ACC112 (cell line): ENCODE measurements around the gene EPHB1.

ENCODE experiments used
- H2AFZ ChIP-seq: fragments of 200-600 bp; sonication (generic); one replicate; pipeline ENCODE4 v1.6.0; 2017; ENCODE audit warnings: antibody characterized with exemption, low read length; ENCODE audit not compliant: unreplicated experiment
- H3K27ac ChIP-seq: fragments of 200-600 bp; sonication (generic); 2 replicates; pipeline ENCODE4 v1.5.1; 2014; ENCODE audit warnings: low read depth, mild to moderate bottlenecking, antibody characterized with exemption, low read length, moderate library complexity
- H3K27me3 ChIP-seq: fragments of 200-600 bp; sonication (generic); 2 replicates; pipeline ENCODE4 v1.6.1; 2014; ENCODE audit warnings: mild to moderate bottlenecking, antibody characterized with exemption, low read length, moderate library complexity, mixed read lengths; ENCODE audit not compliant: insufficient read depth
- H3K36me3 ChIP-seq: fragments of 200-600 bp; sonication (generic); 2 replicates; pipeline ENCODE4 v1.6.1; 2016; ENCODE audit warnings: mild to moderate bottlenecking, antibody characterized with exemption, low read length, moderate library complexity, mixed read lengths; ENCODE audit not compliant: insufficient read depth
- H3K4me1 ChIP-seq: fragments of 200-600 bp; sonication (generic); one replicate; pipeline ENCODE4 v1.6.1; 2016; ENCODE audit warnings: low read length, mixed read lengths; ENCODE audit not compliant: insufficient read depth, unreplicated experiment, control insufficient read depth
- H3K4me3 ChIP-seq: fragments of 200-600 bp; sonication (generic); 2 replicates; pipeline ENCODE4 v1.5.1; 2014; ENCODE audit warnings: mild to moderate bottlenecking, low read depth, low read length
- H3K79me2 ChIP-seq: fragments of 200-600 bp; sonication (generic); one replicate; pipeline ENCODE4 v1.6.0; 2016; ENCODE audit warnings: low read length; ENCODE audit not compliant: control insufficient read depth, unreplicated experiment, insufficient read depth

EPHB1 gene

GRCh38 chr3:134809427-134810051 lies 14.5 kb downstream of the EPHB1 start:
- Histone ChIP-seq H3K36me3 (no peaks in the 10 kb centered on the region), H2AFZ (no peak overlapping the region), H3K27ac (no peak overlapping the region), H3K4me1 (no peaks in the 10 kb centered on the region), H3K4me3 (no peak overlapping the region), H3K79me2 (no peaks in the 10 kb centered on the region), H3K27me3 (peaks cover 11% of the 10 kb centered on the region; the same call in 1 of the 2 replicates)

GRCh38 chr3:134810052-134810435 lies 15.0 kb downstream of the EPHB1 start:
- H2AFZ ChIP-seq: no peak overlapping the region
- H3K36me3 ChIP-seq: no peaks in the 10 kb centered on the region
- H3K27me3 ChIP-seq: peaks cover 11% of the 10 kb centered on the region; the same call in 1 of the 2 replicates
- no peaks in the 10 kb centered on the region for H3K79me2 ChIP-seq
- no peak overlapping the region for H3K4me3 ChIP-seq
- H3K4me1 ChIP-seq: no peaks in the 10 kb centered on the region
- no peak overlapping the region for H3K27ac ChIP-seq

GRCh38 chr3:134810850-134811249 lies 15.8 kb downstream of the EPHB1 start:
- Histone ChIP-seq H3K27ac (no peak overlapping the region), H3K36me3 (no peaks in the 10 kb centered on the region), H3K27me3 (peaks cover 11% of the 10 kb centered on the region; the same call in 1 of the 2 replicates), H3K4me3 (no peak overlapping the region), H3K79me2 (no peaks in the 10 kb centered on the region), H2AFZ (no peak overlapping the region), H3K4me1 (no peaks in the 10 kb centered on the region)

- Histone ChIP-seq H3K36me3 (no peaks in the 10 kb centered on the region), H3K4me1 (no peaks in the 10 kb centered on the region), H3K4me3 (no peak overlapping the region), H3K27ac (no peak overlapping the region), H2AFZ (no peak overlapping the region), H3K79me2 (no peaks in the 10 kb centered on the region), H3K27me3 (peaks cover 5% of the 10 kb centered on the region; the same call in 1 of the 2 replicates)
These were observed 18.6 kb downstream of the EPHB1 start for GRCh38 chr3:134813618-134814017.

- Histone ChIP-seq H3K4me1 (no peaks in the 10 kb centered on the region), H3K79me2 (no peaks in the 10 kb centered on the region), H3K36me3 (no peaks in the 10 kb centered on the region), H3K27me3 (peaks cover 5% of the 10 kb centered on the region; the same call in 1 of the 2 replicates), H2AFZ (no peak overlapping the region), H3K27ac (no peak overlapping the region), H3K4me3 (no peak overlapping the region)
These were observed 20.5 kb downstream of the EPHB1 start for GRCh38 chr3:134815519-134815918.

GRCh38 chr3:134816623-134817022 lies 21.6 kb downstream of the EPHB1 start:
- Histone ChIP-seq H3K27ac (no peak overlapping the region), H3K4me3 (no peak overlapping the region), H2AFZ (no peak overlapping the region), H3K4me1 (no peaks in the 10 kb centered on the region), H3K36me3 (no peaks in the 10 kb centered on the region), H3K79me2 (no peaks in the 10 kb centered on the region), H3K27me3 (peaks cover 5% of the 10 kb centered on the region; the same call in 1 of the 2 replicates)

GRCh38 chr3:134817297-134817696 lies 22.2 kb downstream of the EPHB1 start:
- no peak overlapping the region for H3K4me3 ChIP-seq
- H3K36me3 ChIP-seq: no peaks in the 10 kb centered on the region
- no peaks in the 10 kb centered on the region for H3K4me1 ChIP-seq
- H3K79me2 ChIP-seq: no peaks in the 10 kb centered on the region
- peaks cover 5% of the 10 kb centered on the region; the same call in 1 of the 2 replicates for H3K27me3 ChIP-seq
- no peak overlapping the region for H2AFZ ChIP-seq
- H3K27ac ChIP-seq: no peak overlapping the region

GRCh38 chr3:134820994-134821393 lies 25.9 kb downstream of the EPHB1 start:
- H3K36me3 ChIP-seq: no peaks in the 10 kb centered on the region
- H3K4me1 ChIP-seq: no peaks in the 10 kb centered on the region
- H3K27me3 ChIP-seq: peaks cover 5% of the 10 kb centered on the region; the same call in 1 of the 2 replicates
- no peak overlapping the region for H3K4me3 ChIP-seq
- no peaks in the 10 kb centered on the region for H3K79me2 ChIP-seq
- H3K27ac ChIP-seq: no peak overlapping the region
- H2AFZ ChIP-seq: no peak overlapping the region

- Histone ChIP-seq H3K27ac (no peak overlapping the region), H3K4me1 (no peaks in the 10 kb centered on the region), H2AFZ (no peak overlapping the region), H3K4me3 (no peak overlapping the region), H3K27me3 (peaks cover 5% of the 10 kb centered on the region; the same call in 1 of the 2 replicates), H3K79me2 (no peaks in the 10 kb centered on the region), H3K36me3 (no peaks in the 10 kb centered on the region)
These were observed 27.0 kb downstream of the EPHB1 start for GRCh38 chr3:134822090-134822489.

GRCh38 chr3:134823679-134824078 lies 28.6 kb downstream of the EPHB1 start:
- H3K36me3 ChIP-seq: no peaks in the 10 kb centered on the region
- no peak overlapping the region for H2AFZ ChIP-seq
- H3K4me1 ChIP-seq: no peaks in the 10 kb centered on the region
- no peak overlapping the region for H3K27ac ChIP-seq
- H3K4me3 ChIP-seq: no peak overlapping the region
- 0 out of 2 replicates have a peak, but pooled peaks cover 3% of the 10 kb centered on the region for H3K27me3 ChIP-seq
- no peaks in the 10 kb centered on the region for H3K79me2 ChIP-seq

- Histone ChIP-seq H3K79me2 (no peaks in the 10 kb centered on the region), H2AFZ (no peak overlapping the region), H3K27me3 (no peaks in the 10 kb centered on the region), H3K27ac (no peak overlapping the region), H3K36me3 (no peaks in the 10 kb centered on the region), H3K4me1 (no peaks in the 10 kb centered on the region), H3K4me3 (no peak overlapping the region)
These were observed 29.7 kb downstream of the EPHB1 start for GRCh38 chr3:134824791-134825190.
